HG03135 (cell line): ENCODE data around the gene PARP8.

Source experiments
- ATAC-seq: cut with Tn5 transposase; IDR thresholded peaks from one replicate; pipeline ENCODE4 v1.9.1; 2021; ENCODE audit warnings: mild to moderate bottlenecking, moderate library complexity; ENCODE audit not compliant: unreplicated experiment

PARP8 gene

GRCh38 chr5:50832657-50833284 is 166.3 kb downstream of the PARP8 start:
- ATAC-seq: no peak

GRCh38 chr5:50836356-50836755 is 169.9 kb downstream of the PARP8 start:
- ATAC-seq: no peak

- no peak for ATAC-seq
Measured at GRCh38 chr5:50839472-50839871, 173.0 kb downstream of the PARP8 start.

GRCh38 chr5:50843091-50843490 is 176.7 kb downstream of the PARP8 start:
- no peak for ATAC-seq

GRCh38 chr5:50846261-50846660 is 179.8 kb downstream of the PARP8 start:
- no peak for ATAC-seq

- ATAC-seq: no peak
Measured at GRCh38 chr5:50849554-50849953, 183.1 kb downstream of the PARP8 start.

- ATAC-seq: peak; percentile 84
Measured at GRCh38 chr5:50853151-50853550, 186.7 kb downstream of the PARP8 start.

GRCh38 chr5:50854082-50854481 is 187.6 kb downstream of the PARP8 start:
- no peak for ATAC-seq

- no peak for ATAC-seq
Measured at GRCh38 chr5:50855001-50855400, 188.6 kb downstream of the PARP8 start.

GRCh38 chr5:50856401-50857119 is 190.1 kb downstream of the PARP8 start:
- peak; percentile 78 for ATAC-seq

- ATAC-seq: no peak
Measured at GRCh38 chr5:50863534-50864170, 197.2 kb downstream of the PARP8 start.

GRCh38 chr5:50864466-50864865 is 198.0 kb downstream of the PARP8 start:
- ATAC-seq: no peak

GRCh38 chr5:50866415-50866814 is 200.0 kb downstream of the PARP8 start:
- ATAC-seq: no peak

GRCh38 chr5:50867140-50867539 is 200.7 kb downstream of the PARP8 start:
- no peak for ATAC-seq

GRCh38 chr5:50873595-50874277 is 207.3 kb downstream of the PARP8 start:
- no peak for ATAC-seq

- no peak for ATAC-seq
Measured at GRCh38 chr5:50874306-50875001, 208.0 kb downstream of the PARP8 start.

- ATAC-seq: no peak
Measured at GRCh38 chr5:50875002-50875344, 208.5 kb downstream of the PARP8 start.

- ATAC-seq: no peak
Measured at GRCh38 chr5:50878470-50878869, 212.0 kb downstream of the PARP8 start.

- no peak for ATAC-seq
Measured at GRCh38 chr5:50881407-50881806, 215.0 kb downstream of the PARP8 start.

GRCh38 chr5:50886657-50887345 is 220.4 kb downstream of the PARP8 start:
- no peak for ATAC-seq
